H1 (cell line): ENCODE data around the gene PLXNB3. TPM values are rescaled to one million over a fixed set of nuclear protein-coding genes. Genes with fewer than 3 reads are reported as not detected.

Experiments used
- CTCF ChIA-PET: fragments of 300-600 bp; sonication (Branson Sonifier 250); formaldehyde crosslinking; loops from one replicate; lab custom pipeline; 2021; ENCODE audit not compliant: partially characterized antibody; lab: Charles Lee
- POLR2A ChIA-PET: fragments of 300-600 bp; sonication (Branson Sonifier 250); formaldehyde crosslinking; loops from one replicate; lab custom pipeline; 2021; ENCODE audit warnings: inconsistent platforms; ENCODE audit not compliant: partially characterized antibody; lab: Charles Lee
- DNase-seq, 2 experiments: peaks; one replicate each; pipeline versions ENCODE4 v3.0.0 to v3.0.0-alpha.2; 2010 to 2022; ENCODE audit warnings: low spot score in 2 of 2, low read depth in 1 of 2, mixed read lengths in 1 of 2
- FAIRE-seq: peaks from 2 replicates; lab custom pipeline; 2011; peaks lifted over from hg19 to GRCh38; lab: Jason Lieb, UNC
- H2AFZ ChIP-seq: 2 replicates; pipeline ENCODE4 v1.8.1; 2012; ENCODE audit warnings: low read length, inconsistent platforms
- H2AK5ac ChIP-seq: 2 replicates; pipeline ENCODE4 v1.6.1; 2013; ENCODE audit warnings: low read depth, low read length
- H2BK120ac ChIP-seq: replicated peaks from 2 replicates; pipeline ENCODE3; 2013; ENCODE audit warnings: low read depth, low read length, inconsistent platforms
- H2BK12ac ChIP-seq: 2 replicates; pipeline ENCODE4 v1.6.1; 2013; ENCODE audit warnings: low read depth, low read length
- H2BK15ac ChIP-seq: 2 replicates; pipeline ENCODE4 v1.6.1; 2013; ENCODE audit warnings: low read length
- H2BK20ac ChIP-seq: 2 replicates; pipeline ENCODE4 v1.6.1; 2013; ENCODE audit warnings: low read length
- H2BK5ac ChIP-seq: 2 replicates; pipeline ENCODE4 v1.6.1; 2013; ENCODE audit warnings: low read depth, low read length
- H3K14ac ChIP-seq: 2 replicates; pipeline ENCODE4 v1.6.1; 2013; ENCODE audit warnings: inconsistent platforms; ENCODE audit not compliant: insufficient read length
- H3K18ac ChIP-seq: 2 replicates; pipeline ENCODE4 v1.6.1; 2013; ENCODE audit warnings: low read length; ENCODE audit errors: extremely low read depth
- H3K23ac ChIP-seq: 2 replicates; pipeline ENCODE4 v1.6.1; 2013; ENCODE audit warnings: inconsistent platforms; ENCODE audit not compliant: insufficient read length
- H3K23me2 ChIP-seq: 2 replicates; pipeline ENCODE4 v1.6.1; 2013; ENCODE audit warnings: low read depth, low read length
- H3K27ac ChIP-seq: 2 replicates; pipeline ENCODE4 v1.6.1; 2011; ENCODE audit warnings: low read depth, low read length, inconsistent platforms
- H3K27me3 ChIP-seq, 4 experiments: replicated peaks in 1 of 4; 1 replicate in 1 of 4; 2 replicates in 3 of 4; pipeline versions ENCODE4 v1.6.1 to v1.8.1; 2011 to 2013; ENCODE audit warnings: low read length in 3 of 4, mild to moderate bottlenecking in 3 of 4, inconsistent platforms in 2 of 4, mixed read lengths in 2 of 4, moderate library complexity in 1 of 4; ENCODE audit not compliant: control insufficient read depth in 3 of 4, insufficient read depth in 3 of 4; ENCODE audit errors: extremely low read depth in 1 of 4
- H3K36me3 ChIP-seq, 4 experiments: 2 replicates each; pipeline versions ENCODE4 v1.6.1 to v1.8.1; 2011 to 2013; ENCODE audit warnings: mild to moderate bottlenecking in 4 of 4, low read length in 3 of 4, moderate library complexity in 2 of 4, control low read depth in 1 of 4, inconsistent platforms in 1 of 4; ENCODE audit not compliant: insufficient read depth in 4 of 4, control insufficient read depth in 2 of 4
- H3K4ac ChIP-seq: replicated peaks from 2 replicates; pipeline ENCODE3; 2013; ENCODE audit warnings: low read length, low read depth, mixed read lengths, inconsistent platforms; ENCODE audit not compliant: insufficient read length
- H3K4me1 ChIP-seq, 4 experiments: replicated peaks in 1 of 4; 1 replicate in 1 of 4; 2 replicates in 3 of 4; pipeline versions ENCODE4 v1.6.1 to v1.8.1; 2011 to 2013; ENCODE audit warnings: low read length in 3 of 4, inconsistent platforms in 2 of 4, mixed read lengths in 1 of 4; ENCODE audit not compliant: insufficient read depth in 4 of 4, control insufficient read depth in 3 of 4
- H3K4me2 ChIP-seq, 2 experiments: 2 replicates each; pipeline versions ENCODE4 v1.6.1 to v1.8.1; 2011 to 2013; ENCODE audit warnings: low read depth in 2 of 2, low read length in 2 of 2, control low read depth in 1 of 2, inconsistent platforms in 1 of 2, mild to moderate bottlenecking in 1 of 2; ENCODE audit not compliant: insufficient read depth in 1 of 2
- H3K4me3 ChIP-seq, 4 experiments: fragments of 200-600, 300-600 bp in 1 of 4; sonication (generic), shearing (Covaris generic), sonication (Bioruptor Twin) in 1 of 4; 2 replicates each; pipeline versions ENCODE4 v1.5.1 to v1.8.1; 2011 to 2016; ENCODE audit warnings: low read length in 4 of 4, low read depth in 3 of 4, control low read depth in 2 of 4, inconsistent platforms in 2 of 4, mild to moderate bottlenecking in 2 of 4, mixed read lengths in 1 of 4, moderate library complexity in 1 of 4; ENCODE audit not compliant: insufficient read depth in 2 of 4; ENCODE audit errors: extremely low read depth in 1 of 4
- H3K56ac ChIP-seq: replicated peaks from 2 replicates; pipeline ENCODE3; 2013; ENCODE audit warnings: low read depth, mild to moderate bottlenecking, mixed read lengths, low read length, inconsistent platforms; ENCODE audit not compliant: insufficient read length
- H3K79me1 ChIP-seq: 2 replicates; pipeline ENCODE4 v1.6.1; 2013; ENCODE audit warnings: low read depth, low read length, control low read depth
- H3K79me2 ChIP-seq, 2 experiments: 2 replicates each; pipeline versions ENCODE4 v1.6.1 to v1.8.1; 2012 to 2013; ENCODE audit warnings: low read length in 2 of 2, mild to moderate bottlenecking in 2 of 2, inconsistent platforms in 1 of 2; ENCODE audit not compliant: insufficient read depth in 2 of 2, control insufficient read depth in 1 of 2
- H3K9ac ChIP-seq, 4 experiments: replicated peaks in 1 of 4; 1 replicate in 1 of 4; 2 replicates in 3 of 4; pipeline versions ENCODE4 v1.6.1 to v1.8.1; 2011 to 2013; ENCODE audit warnings: low read depth in 3 of 4, low read length in 3 of 4, control low read depth in 2 of 4, mild to moderate bottlenecking in 2 of 4, moderate library complexity in 2 of 4, inconsistent platforms in 1 of 4; ENCODE audit errors: extremely low read depth in 1 of 4
- H3K9me3 ChIP-seq, 2 experiments: 2 replicates each; pipeline versions ENCODE4 v1.6.1 to v1.8.1; 2012 to 2013; ENCODE audit warnings: mild to moderate bottlenecking in 2 of 2, moderate library complexity in 2 of 2, control low read depth in 1 of 2, inconsistent platforms in 1 of 2, low read depth in 1 of 2, low read length in 1 of 2, mixed read lengths in 1 of 2; ENCODE audit not compliant: insufficient read depth in 2 of 2
- H4K20me1 ChIP-seq, 2 experiments: replicated peaks in 1 of 2; 2 replicates each; pipeline versions ENCODE3 to v1.8.1; 2011 to 2013; ENCODE audit warnings: inconsistent platforms in 2 of 2, low read length in 2 of 2, mild to moderate bottlenecking in 1 of 2; ENCODE audit not compliant: insufficient read depth in 2 of 2, control insufficient read depth in 1 of 2
- H4K5ac ChIP-seq: 2 replicates; pipeline ENCODE4 v1.6.1; 2013; ENCODE audit warnings: low read length, low read depth, mixed read lengths, inconsistent platforms; ENCODE audit not compliant: insufficient read length
- H4K8ac ChIP-seq: 2 replicates; pipeline ENCODE4 v1.8.0; 2013; ENCODE audit warnings: mild to moderate bottlenecking, moderate library complexity, low read length, inconsistent platforms; ENCODE audit not compliant: insufficient read depth; ENCODE audit errors: extremely low read depth
- H4K91ac ChIP-seq: replicated peaks from 2 replicates; pipeline ENCODE3; 2013; ENCODE audit warnings: low read length, mixed read lengths, inconsistent platforms; ENCODE audit not compliant: insufficient read length
- ATF2 ChIP-seq: IDR thresholded peaks from 2 replicates; pipeline ENCODE4 v1.6.1; 2012; ENCODE audit warnings: low read length, inconsistent platforms
- CBX5 ChIP-seq: fragments of 300-800, 300-1000 bp; sonication (generic); IDR thresholded peaks from 2 replicates; pipeline ENCODE4 v1.7.1; 2016; ENCODE audit warnings: antibody characterized with exemption, low read length, low read depth
- CREB1 ChIP-seq: IDR thresholded peaks from 2 replicates; pipeline ENCODE4 v1.6.1; 2012; ENCODE audit warnings: inconsistent platforms
- EZH2 ChIP-seq: fragments of 200-600 bp; sonication (generic); IDR thresholded peaks from 2 replicates; pipeline ENCODE4 v1.7.1; 2012; ENCODE audit warnings: low read depth, mild to moderate bottlenecking, moderate library complexity, low read length, inconsistent platforms; ENCODE audit not compliant: severe bottlenecking
- HDAC6 ChIP-seq: IDR thresholded peaks from one replicate; pipeline ENCODE4 v1.7.1; 2012; ENCODE audit warnings: low read depth, mild to moderate bottlenecking, inconsistent platforms, low read length, moderate library complexity
- SAP30 ChIP-seq: fragments of 300-600 bp; sonication (generic); IDR thresholded peaks from 2 replicates; pipeline ENCODE4 v1.7.1; 2012; ENCODE audit warnings: low read length, moderate library complexity, mild to moderate bottlenecking, inconsistent platforms; ENCODE audit not compliant: insufficient read depth, insufficient replicate concordance
- SIRT6 ChIP-seq: IDR thresholded peaks from one replicate; pipeline ENCODE4 v1.7.1; 2012; ENCODE audit warnings: low read length, inconsistent platforms
- SRF ChIP-seq: IDR thresholded peaks from 2 replicates; pipeline ENCODE4 v1.6.1; 2011; ENCODE audit warnings: mild to moderate bottlenecking, low read depth, low read length, moderate library complexity
- WGBS, 2 experiments: shearing (Covaris generic) in 1 of 2; methylation state at CpG; one replicate each; pipeline versions ENCODE4 v1.1.6 to v1.1.7; 2013 to 2015; ENCODE audit warnings: low lambda C conversion rate in 2 of 2, mixed read lengths in 2 of 2, inconsistent platforms in 1 of 2, low coverage in 1 of 2, missing lambda C conversion rate in 1 of 2; ENCODE audit not compliant: insufficient replicate concordance in 2 of 2, insufficient coverage in 1 of 2, insufficient read length in 1 of 2; ENCODE audit errors: extremely low coverage in 1 of 2, missing lambda C conversion rate in 1 of 2; 5-methylcytosine and 5-hydroxymethylcytosine counted together
- polyA plus RNA-seq, 7 experiments: library from polyadenylated mRNA; depleted of rRNA in 3 of 7; stranded (reverse) in 5 of 7; unstranded in 2 of 7; fragments of >200 nt in 5 of 7; fragments of 200-250 nt in 2 of 7; gene quantifications; 1 replicate in 5 of 7; 2 replicates in 1 of 7; 4 replicates in 1 of 7; pipeline versions ENCODE4 v1.2.1 to v1.2.3, GENCODE V29; 2011 to 2013; ENCODE audit warnings: missing spikeins in 2 of 7, mixed read lengths in 2 of 7
- total RNA-seq: library from RNA; stranded (reverse); fragmentation: NEBNext Ultra II Directional; extraction: Animal tissue kit (Norgen Biotek cat#: 25700); gene quantifications from 2 replicates; pipeline ENCODE4 v1.2.1, GENCODE V29; 2021

PLXNB3 gene
- total and polyA plus RNA-seq, 2 of the 8 experiments (the other 6 are each of a cell fraction or from before 2014, with no cell fraction given), result 1.2 to 2.7 TPM

- TF ChIP-seq CREB1, result no peak
- no peak for TF ChIP-seq SRF
- TF ChIP-seq EZH2, result no peak
- TF ChIP-seq ATF2, result no peak
- no peak for TF ChIP-seq CBX5
- TF ChIP-seq SIRT6, result no peak
- TF ChIP-seq HDAC6, result no peak
- TF ChIP-seq SAP30, result no peak
- FAIRE-seq (no peak), DNase-seq (no peak)
- Histone ChIP-seq H2BK15ac (no peak overlapping the region), H3K4me3 (no peak overlapping the region), H3K56ac (no peak overlapping the region), H3K9me3 (no peaks in the 10 kb centered on the region), H3K79me2 (no peaks in the 10 kb centered on the region; a peak in 1 of 4 replicates), H3K27ac (no peak overlapping the region), H3K4ac (no peak overlapping the region), H3K14ac (no peak overlapping the region), H2BK20ac (no peak overlapping the region), H4K91ac (no peak overlapping the region), H2AK5ac (no peak overlapping the region), H4K8ac (no peak overlapping the region), H2AFZ (no peak overlapping the region), H3K18ac (no peak overlapping the region), H3K4me1 (no peaks in the 10 kb centered on the region), H2BK120ac (no peak overlapping the region), H2BK5ac (no peak overlapping the region), H3K27me3 (no peaks in the 10 kb centered on the region), H4K5ac (no peak overlapping the region), H3K23me2 (no peaks in the 10 kb centered on the region), H3K36me3 (peaks cover 4 to 34% (median 19%) of the 10 kb centered on the region in 4 experiments), H3K79me1 (no peaks in the 10 kb centered on the region), H2BK12ac (no peak overlapping the region), H3K4me2 (no peak overlapping the region), H3K23ac (no peak overlapping the region), H3K9ac (no peak overlapping the region), H4K20me1 (peaks cover 0 to 3% of the 10 kb centered on the region in 2 experiments)
- POLR2A ChIA-PET, result interaction anchor here (0.8 to 1.5 kb wide), 4 partner anchors 13 to 273 kb away, joined by 3 to 4 read pairs (median 3); no protein-coding TSS in a partner anchor
- 94% methylated on average over 3 of the region's 3 CpGs; no CpG with 5 or more reads in 1 of the 2 experiments for WGBS, 2 experiments
- CTCF ChIA-PET, result no interaction called here
Measured at GRCh38 chrX:153714256-153714655, 49.8 kb upstream of the PLXNB3 start.
